NCI-H1436 treated with DMSO at 0.1 percent for 48 hours (cell line): ENCODE measurements around the gene CYREN.
"Not testable (repeated sequence)": the region's sequence is repeated elsewhere in the genome, so short reads cannot be mapped to it uniquely, and the experiment has no call there.

Source experiments
- DNase-seq: peaks from one replicate; lab custom pipeline; 2025; lab: John Stamatoyannopoulos, UW

Gene CYREN

DNA sequence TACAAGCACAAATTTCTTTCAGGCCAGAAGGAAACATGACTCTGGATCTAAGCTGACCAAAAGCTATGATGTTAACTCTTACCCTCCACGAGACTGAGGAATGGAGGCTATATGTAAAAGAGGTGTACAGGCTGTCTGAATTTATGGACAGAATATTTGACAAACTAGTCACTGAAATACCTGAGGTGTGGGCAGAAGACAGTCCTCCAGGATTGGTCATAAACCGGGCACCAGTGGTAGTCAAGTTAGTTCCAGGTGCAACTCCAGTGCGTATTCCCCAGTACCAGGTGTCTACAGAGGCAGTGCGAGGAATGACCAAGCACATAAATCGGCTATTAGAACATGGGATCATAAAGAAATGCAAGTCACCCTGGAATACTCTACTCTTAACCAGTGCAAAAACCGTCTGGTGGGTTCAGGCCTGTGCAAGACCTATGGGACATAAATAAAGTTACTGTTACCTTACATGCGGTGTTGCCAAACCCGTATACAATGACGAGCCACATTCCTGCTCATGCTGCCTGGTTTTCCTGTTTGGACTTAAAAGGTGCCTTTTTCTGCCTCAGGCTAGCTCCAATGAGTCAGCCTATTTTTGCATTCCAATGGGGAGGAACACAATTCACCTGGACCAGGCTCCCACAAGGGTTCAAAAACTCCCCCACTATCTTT, 6.7 kb upstream of the CYREN start:
- no peak for DNase-seq

GRCh38 chr7:135175931-135176330, 5.4 kb upstream of the CYREN start:
- no peak for DNase-seq

- no peak for DNase-seq
Measured at GRCh38 chr7:135174941-135175340, 4.4 kb upstream of the CYREN start.

DNA sequence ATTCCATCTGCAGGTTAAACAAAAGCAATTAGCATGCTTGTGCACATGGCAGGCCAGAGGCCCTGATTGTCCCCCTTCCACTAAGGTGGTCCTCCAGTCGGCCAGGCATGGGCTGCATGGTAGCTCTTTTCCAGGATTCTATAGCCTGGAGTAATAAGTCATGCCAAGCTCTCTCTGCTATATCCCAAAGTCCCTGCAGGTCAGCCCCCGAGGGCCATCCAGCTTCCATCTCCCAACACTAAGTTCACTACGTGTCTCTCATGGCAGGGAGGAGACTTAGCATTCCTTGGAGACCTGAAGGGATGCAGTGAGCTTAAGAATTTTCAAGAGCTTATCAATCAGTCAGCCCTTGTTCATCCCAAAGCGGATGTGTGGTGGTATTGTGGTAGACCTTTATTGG, 3.4 kb upstream of the CYREN start:
- not testable (repeated sequence) for DNase-seq

GRCh38 chr7:135171581-135172291, 1.2 kb upstream of the CYREN start:
- not testable (repeated sequence) for DNase-seq

GRCh38 chr7:135170998-135171481, 533 bp upstream of the CYREN start:
- not testable (repeated sequence) for DNase-seq

DNA sequence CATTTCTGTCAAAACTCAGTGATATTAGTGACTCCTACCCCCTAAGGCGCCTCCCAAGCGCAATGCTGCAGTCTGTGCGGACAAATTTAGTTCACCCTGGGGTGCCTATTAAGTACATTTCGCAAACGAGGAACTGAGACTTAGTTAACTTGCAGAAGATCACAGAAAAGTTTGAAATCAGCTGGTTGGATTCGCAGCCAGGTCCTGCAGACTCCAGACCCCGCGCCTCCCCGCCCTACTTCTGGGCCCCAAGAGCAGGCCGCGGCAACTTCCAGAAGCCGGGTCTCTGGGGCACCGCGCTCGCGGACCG, 588 bp downstream of the CYREN start:
- no peak for DNase-seq

- DNase-seq = no peak
Measured at GRCh38 chr7:135169141-135169963, 1.2 kb downstream of the CYREN start.

- no peak for DNase-seq
Measured at GRCh38 chr7:135168489-135169140, 1.9 kb downstream of the CYREN start.

DNA sequence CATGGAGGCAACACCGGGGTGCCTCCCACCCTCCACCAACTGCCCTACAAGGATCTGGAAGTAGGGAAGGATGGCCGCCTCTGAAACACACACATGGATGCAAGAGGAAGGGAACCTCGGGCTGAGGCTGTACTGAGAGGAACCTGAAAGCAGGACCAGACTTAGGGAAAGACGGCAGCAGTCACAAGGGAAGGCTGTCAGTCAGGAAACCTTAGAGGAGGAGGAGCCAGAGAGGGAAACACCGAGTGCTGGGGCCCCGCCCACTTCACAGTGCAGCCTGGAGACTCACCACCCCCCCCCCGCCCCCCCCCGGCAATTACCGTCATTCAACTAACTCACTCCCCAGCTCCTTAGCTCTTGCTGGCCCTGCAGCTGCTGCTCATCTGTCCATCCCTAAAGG, 2.5 kb downstream of the CYREN start:
- no peak for DNase-seq

GRCh38 chr7:135167365-135167917, 3.1 kb downstream of the CYREN start:
- DNase-seq = no peak

DNA sequence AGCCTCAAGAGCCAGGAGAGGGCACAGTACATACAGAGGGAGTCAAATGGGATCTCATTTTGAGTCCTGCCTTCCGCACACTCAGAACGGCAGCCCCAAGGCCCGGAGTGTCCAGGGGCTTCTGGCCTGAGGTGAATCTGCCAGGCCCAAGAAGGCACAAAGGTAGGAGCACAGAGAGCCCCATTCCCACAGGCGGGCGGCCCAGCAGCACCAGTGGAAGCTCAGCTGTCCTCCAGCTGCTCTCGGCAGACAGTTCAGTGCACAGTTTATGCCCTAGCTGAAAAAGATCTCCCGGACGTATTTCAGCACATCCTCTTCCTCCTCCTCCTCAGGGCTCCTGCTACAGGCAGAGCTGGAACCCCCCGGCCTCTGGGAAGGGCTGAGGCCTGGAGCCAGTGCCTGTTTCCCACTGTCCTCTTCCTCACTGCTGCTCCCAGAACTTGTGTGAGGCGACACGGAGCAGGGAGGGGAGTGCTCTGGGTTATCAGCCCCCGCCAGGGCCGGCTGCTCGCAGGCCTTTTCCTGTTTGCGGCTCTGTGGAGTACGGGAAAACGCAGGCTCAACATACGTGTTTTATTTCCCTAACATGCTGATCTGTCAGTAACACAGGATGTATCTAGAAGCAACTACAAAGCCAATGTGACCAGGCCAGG, 4.0 kb downstream of the CYREN start:
- DNase-seq = no peak

GRCh38 chr7:135165862-135166261, 4.6 kb downstream of the CYREN start:
- DNase-seq = no peak

- DNase-seq = no peak
Measured at GRCh38 chr7:135164357-135165061, 6.0 kb downstream of the CYREN start.

DNA sequence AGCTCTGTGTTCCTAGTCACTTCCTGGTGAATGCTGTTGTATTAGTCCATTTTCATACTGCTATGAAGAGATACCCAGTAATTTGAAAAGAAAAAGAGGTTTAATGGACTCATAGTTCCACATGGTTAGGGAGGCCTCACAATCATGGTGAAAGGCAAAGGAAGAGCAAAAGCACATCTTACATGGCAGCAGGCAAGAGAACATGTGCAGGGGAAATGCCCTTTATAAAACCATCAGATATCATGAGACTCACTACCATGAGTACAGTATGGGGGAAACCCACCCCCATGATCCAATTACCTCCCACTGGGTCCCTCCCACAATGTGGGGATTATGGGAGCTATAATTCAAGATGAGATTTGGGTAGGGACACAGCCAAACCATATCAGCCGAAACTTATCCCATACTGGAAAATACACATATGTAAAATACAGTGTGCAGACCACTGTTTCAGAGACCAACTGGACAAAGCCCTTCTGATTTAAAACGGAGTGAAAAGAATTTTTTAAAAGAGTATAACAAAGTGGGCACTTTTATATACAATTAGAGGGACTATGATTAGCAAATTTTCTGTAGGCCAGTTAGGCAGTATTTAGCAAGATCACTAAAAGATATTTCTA, 8.0 kb downstream of the CYREN start:
- no peak for DNase-seq

GRCh38 chr7:135161669-135162068, 8.8 kb downstream of the CYREN start:
- DNase-seq = no peak

DNA sequence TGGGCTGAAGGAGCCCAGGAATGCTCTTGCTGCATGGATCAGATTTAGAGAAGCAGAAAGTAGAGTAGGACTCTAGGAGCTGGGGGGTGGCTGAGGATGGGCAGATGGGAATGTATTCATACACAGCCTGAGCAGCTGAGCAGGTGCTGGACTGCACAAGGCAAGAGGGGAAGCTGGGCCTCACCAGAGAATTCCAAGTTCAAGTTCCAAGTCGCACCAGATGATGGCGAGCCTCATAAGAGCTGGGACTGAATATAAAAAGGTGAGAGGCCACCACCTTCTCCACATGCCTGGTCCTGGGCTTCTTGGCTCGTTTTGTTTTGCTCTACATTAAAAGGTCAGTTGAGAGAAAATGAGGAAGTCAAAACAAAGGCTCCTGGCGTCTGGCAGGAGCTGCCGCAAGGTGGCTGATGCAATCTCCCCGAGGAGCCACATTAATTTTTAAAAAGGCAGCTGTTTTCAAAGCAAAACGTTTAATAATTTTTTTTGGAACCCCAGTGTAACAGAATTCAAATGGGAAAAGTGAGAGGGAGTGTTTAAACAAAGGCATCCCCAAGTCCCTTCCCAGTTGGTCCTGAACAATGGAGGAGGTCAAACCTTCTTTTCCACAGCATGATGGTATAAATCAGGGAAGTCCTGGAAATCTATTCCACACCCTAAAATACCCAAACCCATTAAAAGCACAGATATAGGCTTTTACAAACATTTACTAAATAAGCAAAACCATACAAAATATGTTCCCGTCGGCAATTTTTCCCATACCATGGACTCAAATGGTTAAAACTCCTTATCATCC, 9.5 kb downstream of the CYREN start:
- DNase-seq = no peak

GRCh38 chr7:135160098-135160857, 10.2 kb downstream of the CYREN start:
- DNase-seq = no peak
